MCF 10A (cell line): ENCODE data around the gene SLC25A27. TPM values are rescaled to one million over a fixed set of nuclear protein-coding genes. Genes with fewer than 3 reads are reported as not detected.

Experiments used
- BruUV-seq: library from RNA; stranded (reverse); fragments of 400-500 nt; replicated peaks from 2 replicates; lab custom pipeline; 2021; lab: Mats Ljungman, UMichigan
- CTCF ChIA-PET: fragments of 300-600 bp; sonication (Branson Sonifier 250); formaldehyde crosslinking; extraction: SDS; loops from one replicate; lab custom pipeline; 2021; ENCODE audit warnings: antibody characterized with exemption, inconsistent platforms; lab: Yijun Ruan, JAX
- POLR2A ChIA-PET: fragments of 300-600, 350-650 bp; sonication (Branson Sonifier 250); formaldehyde crosslinking; extraction: SDS; loops from one replicate; lab custom pipeline; 2020; ENCODE audit warnings: antibody characterized with exemption, inconsistent platforms; lab: Yijun Ruan, JAX
- DNase-seq: peaks from one replicate; pipeline ENCODE4 v3.0.0-alpha.2; 2018; ENCODE audit not compliant: unreplicated experiment
- H3K27ac Mint-ChIP-seq: one replicate; pipeline ENCODE4 v1.8.0; 2022; ENCODE audit warnings: mild to moderate bottlenecking, low read depth, mixed read lengths; ENCODE audit not compliant: unreplicated experiment
- H3K27me3 Mint-ChIP-seq: one replicate; pipeline ENCODE4 v1.8.0; 2022; ENCODE audit warnings: mixed read lengths; ENCODE audit not compliant: insufficient read depth, unreplicated experiment
- H3K36me3 Mint-ChIP-seq: one replicate; pipeline ENCODE4 v1.8.0; 2022; ENCODE audit warnings: mild to moderate bottlenecking, moderate library complexity, mixed read lengths; ENCODE audit not compliant: insufficient read depth, unreplicated experiment
- H3K4me1 Mint-ChIP-seq: one replicate; pipeline ENCODE4 v1.8.0; 2022; ENCODE audit warnings: mixed read lengths; ENCODE audit not compliant: insufficient read depth, unreplicated experiment
- H3K4me3 Mint-ChIP-seq: one replicate; pipeline ENCODE4 v1.8.0; 2022; ENCODE audit warnings: mild to moderate bottlenecking, moderate library complexity, mixed read lengths; ENCODE audit not compliant: unreplicated experiment
- H3K9me3 Mint-ChIP-seq: one replicate; pipeline ENCODE4 v1.8.0; 2022; ENCODE audit warnings: mixed read lengths; ENCODE audit not compliant: unreplicated experiment
- intact Hi-C: fragments of 100-400 bp; cut with micrococcal nuclease; formaldehyde crosslinking; loops from 2 replicates; pipeline ENCODE4 v1.14.1; 2022
- total RNA-seq: library from RNA; stranded (reverse); gene quantifications from 2 replicates; pipeline ENCODE4 v1.2.3, GENCODE V29; 2022
- TF ChIP-seq, protein P1 (sequence below): fragments of 200-600 bp; IDR thresholded peaks from one replicate; pipeline ENCODE4 v1.8.0; 2022; ENCODE audit warnings: antibody characterized with exemption, mild to moderate bottlenecking; ENCODE audit not compliant: unreplicated experiment

Gene SLC25A27
- total RNA-seq, 1 experiment from 2014 or later: 21.7 TPM

DNA sequence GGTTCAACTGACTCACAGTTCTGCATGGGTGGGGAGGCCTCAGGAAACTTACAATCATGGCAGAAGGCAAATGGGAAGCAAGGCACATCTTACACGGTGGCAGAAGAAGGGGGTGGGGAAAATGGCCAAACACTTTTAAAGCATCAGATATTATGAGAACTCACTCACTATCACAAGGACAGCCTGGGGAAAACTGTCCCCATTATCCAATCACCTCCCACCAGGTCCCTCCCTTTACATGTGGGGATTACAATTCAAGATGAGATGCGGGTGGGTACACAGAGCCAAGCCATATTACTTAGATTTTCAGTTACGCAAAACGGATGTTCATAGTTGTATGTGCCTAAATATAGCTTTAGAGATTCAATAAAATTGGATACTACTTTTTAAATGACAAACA lies 25.8 kb upstream of the SLC25A27 start:
- intact Hi-C loops: loop anchor here (1.0 to 5.0 kb wide), 4 partner anchors 135 to 365 kb away; partner anchors contain the start of gene RCAN2
- TF ChIP-seq, protein P1, sequence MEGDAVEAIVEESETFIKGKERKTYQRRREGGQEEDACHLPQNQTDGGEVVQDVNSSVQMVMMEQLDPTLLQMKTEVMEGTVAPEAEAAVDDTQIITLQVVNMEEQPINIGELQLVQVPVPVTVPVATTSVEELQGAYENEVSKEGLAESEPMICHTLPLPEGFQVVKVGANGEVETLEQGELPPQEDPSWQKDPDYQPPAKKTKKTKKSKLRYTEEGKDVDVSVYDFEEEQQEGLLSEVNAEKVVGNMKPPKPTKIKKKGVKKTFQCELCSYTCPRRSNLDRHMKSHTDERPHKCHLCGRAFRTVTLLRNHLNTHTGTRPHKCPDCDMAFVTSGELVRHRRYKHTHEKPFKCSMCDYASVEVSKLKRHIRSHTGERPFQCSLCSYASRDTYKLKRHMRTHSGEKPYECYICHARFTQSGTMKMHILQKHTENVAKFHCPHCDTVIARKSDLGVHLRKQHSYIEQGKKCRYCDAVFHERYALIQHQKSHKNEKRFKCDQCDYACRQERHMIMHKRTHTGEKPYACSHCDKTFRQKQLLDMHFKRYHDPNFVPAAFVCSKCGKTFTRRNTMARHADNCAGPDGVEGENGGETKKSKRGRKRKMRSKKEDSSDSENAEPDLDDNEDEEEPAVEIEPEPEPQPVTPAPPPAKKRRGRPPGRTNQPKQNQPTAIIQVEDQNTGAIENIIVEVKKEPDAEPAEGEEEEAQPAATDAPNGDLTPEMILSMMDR: no peak
- no peak for DNase-seq
- H3K9me3 Mint-ChIP-seq: no peaks in the 10 kb centered on the region
- no peak overlapping the region for H3K4me3 Mint-ChIP-seq
- BruUV-seq: no TSS peak
- H3K27me3 Mint-ChIP-seq: no peaks in the 10 kb centered on the region
- H3K27ac Mint-ChIP-seq: no peak overlapping the region
- H3K4me1 Mint-ChIP-seq: no peaks in the 10 kb centered on the region
- ChIA-PET CTCF (interaction anchor here (0.6 to 1.4 kb wide), 6 partner anchors 118 to 697 kb away, joined by 3 to 5 read pairs (median 3); no protein-coding TSS in a partner anchor), POLR2A (interaction anchor here (1.4 kb wide), 1 partner anchor 26 kb away, joined by 5 read pairs; the partner anchor contains the start of genes CYP39A1 and SLC25A27)
- no peaks in the 10 kb centered on the region for H3K36me3 Mint-ChIP-seq

DNA sequence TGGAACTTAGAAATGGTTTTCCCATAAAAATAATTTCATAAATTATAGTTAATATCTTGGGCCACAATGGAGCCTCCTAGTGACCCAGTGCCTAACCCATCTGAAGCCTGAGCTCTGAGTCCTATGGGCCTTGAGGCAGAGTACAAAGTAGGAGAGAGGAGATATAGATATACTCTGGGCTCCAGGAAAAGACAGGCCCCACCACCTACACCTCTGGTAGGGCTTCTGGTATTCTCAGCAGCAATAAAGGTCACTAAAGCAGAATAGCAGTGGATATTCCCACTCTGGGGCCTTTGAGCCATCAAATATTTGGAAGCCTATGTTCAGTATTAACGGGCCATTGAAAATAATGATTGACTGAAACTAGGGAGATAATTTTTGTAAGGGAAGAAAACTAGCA lies 24.3 kb upstream of the SLC25A27 start:
- ChIA-PET CTCF (interaction anchor here (0.8 to 1.4 kb wide), 2 partner anchors 190 to 210 kb away, joined by 3 to 5 read pairs; no protein-coding TSS in a partner anchor), POLR2A (no interaction called here)
- BruUV-seq: no TSS peak
- intact Hi-C loops: loop anchor here (5.0 kb wide), 2 partner anchors 136 to 364 kb away; partner anchors contain the start of gene RCAN2
- Mint-ChIP-seq H3K9me3 (no peaks in the 10 kb centered on the region), H3K27me3 (no peaks in the 10 kb centered on the region), H3K27ac (peak overlapping the region; percentile 29), H3K4me3 (no peak overlapping the region), H3K36me3 (no peaks in the 10 kb centered on the region), H3K4me1 (no peaks in the 10 kb centered on the region)
- no peak for DNase-seq
- TF ChIP-seq, protein P1: no peak

DNA sequence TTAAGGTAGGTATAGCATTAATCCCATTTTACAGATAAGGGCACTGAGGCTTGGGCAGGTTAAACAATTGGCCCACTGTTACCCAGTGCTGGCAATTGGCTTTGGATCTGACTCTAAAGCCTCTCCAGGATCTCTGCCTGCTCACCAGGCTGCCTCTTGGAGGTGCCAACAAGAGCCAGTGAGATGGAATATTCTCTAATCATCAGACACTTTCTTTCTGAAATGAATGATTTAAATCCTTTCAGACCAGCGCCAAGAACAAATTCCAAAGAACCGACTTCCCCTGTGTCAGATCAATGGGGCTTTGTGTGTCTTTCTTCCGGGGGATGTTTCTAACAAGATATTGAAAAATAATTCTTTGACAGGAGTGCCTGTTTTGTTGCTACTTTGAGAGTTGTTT lies 23.8 kb upstream of the SLC25A27 start:
- no TSS peak for BruUV-seq
- TF ChIP-seq, protein P1: no peak
- intact Hi-C loops: loop anchor here (5.0 kb wide), 2 partner anchors 137 to 363 kb away; partner anchors contain the start of gene RCAN2
- H3K27ac Mint-ChIP-seq: no peak overlapping the region
- CTCF ChIA-PET: interaction anchor here (1.5 kb wide), 1 partner anchor 409 kb away, joined by 6 read pairs; no protein-coding TSS in a partner anchor
- DNase-seq: no peak
- no peaks in the 10 kb centered on the region for H3K4me1 Mint-ChIP-seq
- no peak overlapping the region for H3K4me3 Mint-ChIP-seq
- POLR2A ChIA-PET: no interaction called here
- no peaks in the 10 kb centered on the region for H3K27me3 Mint-ChIP-seq
- no peaks in the 10 kb centered on the region for H3K9me3 Mint-ChIP-seq
- no peaks in the 10 kb centered on the region for H3K36me3 Mint-ChIP-seq

DNA sequence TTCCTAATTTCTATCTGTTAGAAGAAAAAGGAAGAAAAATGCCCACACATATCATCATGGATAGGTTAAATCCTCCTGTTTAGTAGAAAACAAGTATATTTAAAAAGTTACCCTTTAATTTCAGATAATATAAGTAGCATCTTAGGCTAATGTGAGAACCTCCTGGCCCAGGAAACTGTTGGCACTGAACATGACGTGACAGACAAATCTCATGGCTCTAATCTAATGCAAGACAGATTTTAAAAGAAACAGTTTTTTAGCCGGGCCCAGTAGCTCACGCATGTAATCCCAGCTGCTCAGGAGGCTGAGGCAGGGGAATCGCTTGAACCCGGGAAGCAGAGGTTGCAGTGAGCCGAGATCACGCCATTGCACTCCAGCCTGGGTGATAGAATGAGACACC lies 23.1 kb upstream of the SLC25A27 start:
- ChIA-PET CTCF (interaction anchor here (1.5 kb wide), 1 partner anchor 409 kb away, joined by 6 read pairs; no protein-coding TSS in a partner anchor), POLR2A (no interaction called here)
- Mint-ChIP-seq H3K27ac (no peak overlapping the region), H3K36me3 (no peaks in the 10 kb centered on the region), H3K4me1 (no peaks in the 10 kb centered on the region), H3K27me3 (no peaks in the 10 kb centered on the region), H3K4me3 (no peak overlapping the region), H3K9me3 (no peaks in the 10 kb centered on the region)
- TF ChIP-seq, protein P1: no peak
- intact Hi-C loops: loop anchor here (5.0 kb wide), 2 partner anchors 137 to 363 kb away; partner anchors contain the start of gene RCAN2
- DNase-seq: no peak
- no TSS peak for BruUV-seq
